ENCODE measurements around the gene METTL6. TPM values are rescaled to one million over a fixed set of nuclear protein-coding genes. Genes with fewer than 3 reads are reported as not detected.

The METTL6 gene
- total and polyA plus RNA-seq, 10 of the 15 experiments (the other 5 are each of a cell fraction or from before 2014, with no cell fraction given) = 13.8 to 29.6 (median 20.8) TPM

DNA sequence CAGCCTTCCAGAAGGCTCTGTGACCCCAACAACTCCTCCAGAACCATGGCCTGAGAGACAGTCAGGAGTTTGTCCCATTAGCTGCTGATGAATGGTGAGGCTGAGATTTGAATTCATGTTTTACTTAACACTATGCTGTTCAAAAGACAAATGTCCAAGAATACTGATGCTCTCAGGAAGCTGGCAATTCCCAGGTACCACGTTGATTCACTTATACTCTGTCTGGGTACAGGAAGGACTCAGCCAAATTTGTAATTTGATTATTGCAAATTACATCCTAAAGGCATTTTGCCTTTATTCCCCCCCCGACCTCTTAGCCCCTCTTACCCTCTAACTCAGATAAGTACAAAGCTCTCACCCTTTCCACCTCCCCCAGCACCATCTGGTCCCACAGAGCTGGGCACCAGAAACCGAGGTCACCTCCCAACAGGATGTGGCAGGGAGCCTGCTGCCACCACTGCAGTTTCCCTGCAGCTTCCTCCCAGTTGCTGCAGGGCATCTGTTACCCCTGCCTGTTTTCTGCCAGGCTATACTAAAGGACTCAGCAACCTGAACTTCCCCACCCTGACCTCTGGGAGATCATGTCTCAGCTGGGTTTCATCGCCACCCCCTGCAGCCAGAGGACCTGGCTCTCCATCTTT, 33.7 kb upstream of the METTL6 start (continued):
- TF ChIP-seq ZBTB11 (CRISPR knock-in tag; IDR thresholded peaks at IDR 0.05) (no peak), CREB1 (IDR thresholded peaks at IDR 0.05; ENCODE audit: low read depth) (no peak), EGR1 (IDR thresholded peaks at IDR 0.05; ENCODE audit: borderline replicate concordance in 1 of 2, low read depth in 2 of 2, low read length in 2 of 2) (no peak), ETV6 (conservative IDR thresholded peaks at IDR 0.05 in 1 of 2, IDR thresholded peaks at IDR 0.05 in 1 of 2; ENCODE audit: borderline replicate concordance in 1 of 2, low read depth in 1 of 2) (no peak), KAT2A (conservative IDR thresholded peaks at IDR 0.05; ENCODE audit: control insufficient read depth, low read depth, low read length) (no peak), TCF12 (IDR thresholded peaks at IDR 0.05; ENCODE audit: low read depth, low read length) (no peak)

- Histone ChIP-seq H2AFZ (ENCODE audit: control insufficient read depth, low read depth, low read length) (no peak overlapping the region), H3K9ac (ENCODE audit: control insufficient read depth, insufficient read depth, low read length) (no peak overlapping the region), H3K27ac (ENCODE audit: control insufficient read depth, insufficient read depth) (no peak overlapping the region), H4K20me1 (ENCODE audit: control insufficient read depth, insufficient read depth) (no peaks in the 10 kb centered on the region), H3K9me3 (replicated peaks; ENCODE audit: control insufficient read depth, insufficient read depth, low read length) (no peaks in the 10 kb centered on the region), H3K4me3 (no peak overlapping the region), H3K4me2 (ENCODE audit: control insufficient read depth, insufficient read depth) (no peak overlapping the region), H3K4me1 (ENCODE audit: control insufficient read depth, insufficient read depth, low read length) (no peaks in the 10 kb centered on the region), H3K27me3 (replicated peaks in 1 of 2; ENCODE audit: control insufficient read depth in 2 of 2, insufficient read depth in 2 of 2, low read length in 1 of 2) (no peaks in the 10 kb centered on the region), H3K79me2 (ENCODE audit: control insufficient read depth, insufficient read depth, low read length) (no peaks in the 10 kb centered on the region), H3K36me3 (ENCODE audit: control insufficient read depth in 2 of 2, insufficient read depth in 2 of 2, low read length in 1 of 2) (no peaks in the 10 kb centered on the region)
- FAIRE-seq (no peak), DNase-seq (ENCODE audit: low read depth, low spot score) (no peak), ATAC-seq (no peak)
- ChIA-PET SMC1A (ENCODE audit: uncharacterized antibody, unreplicated experiment) (interaction anchor here (1.0 kb wide), 1 partner anchor 9 kb away, joined by 5 read pairs; no protein-coding TSS in a partner anchor), POLR2A (no interaction called here), CTCF (interaction anchor here (1.1 kb wide), 1 partner anchor 53 kb away, joined by 3 read pairs; no protein-coding TSS in a partner anchor), RAD21 (ENCODE audit: unreplicated experiment) (no interaction called here)
- no TSS peak for BruUV-seq (replicated peaks)
- WGBS (ENCODE audit: insufficient coverage, insufficient replicate concordance, low lambda C conversion rate, missing lambda C conversion rate) = 85% methylated on average over 7 of the region's 7 CpGs
- in situ Hi-C loops (cut with MboI) = no loop called here
- intact Hi-C loops (cut with micrococcal nuclease; ENCODE audit: unreplicated experiment) = no loop called here
- TF ChIP-seq, protein P1, sequence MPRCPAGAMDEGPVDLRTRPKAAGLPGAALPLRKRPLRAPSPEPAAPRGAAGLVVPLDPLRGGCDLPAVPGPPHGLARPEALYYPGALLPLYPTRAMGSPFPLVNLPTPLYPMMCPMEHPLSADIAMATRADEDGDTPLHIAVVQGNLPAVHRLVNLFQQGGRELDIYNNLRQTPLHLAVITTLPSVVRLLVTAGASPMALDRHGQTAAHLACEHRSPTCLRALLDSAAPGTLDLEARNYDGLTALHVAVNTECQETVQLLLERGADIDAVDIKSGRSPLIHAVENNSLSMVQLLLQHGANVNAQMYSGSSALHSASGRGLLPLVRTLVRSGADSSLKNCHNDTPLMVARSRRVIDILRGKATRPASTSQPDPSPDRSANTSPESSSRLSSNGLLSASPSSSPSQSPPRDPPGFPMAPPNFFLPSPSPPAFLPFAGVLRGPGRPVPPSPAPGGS (IDR thresholded peaks at IDR 0.05; ENCODE audit: borderline replicate concordance, insufficient read depth, low read depth, low read length, poor library complexity, severe bottlenecking) = no peak
- TF ChIP-seq CUX1 (IDR thresholded peaks at IDR 0.05; ENCODE audit: insufficient replicate concordance, low read depth, low read length) (no peak), PAX5 (IDR thresholded peaks at IDR 0.05; ENCODE audit: borderline replicate concordance, low read depth, low read length) (no peak), ZNF24 (IDR thresholded peaks at IDR 0.05) (no peak), MTA2 (IDR thresholded peaks at IDR 0.05; ENCODE audit: low read depth) (no peak)
Measured at GRCh38 chr3:15458212-15458780, 31.0 kb upstream of the METTL6 start.
